GM12872 (cell line): ENCODE measurements around the gene HBEGF.

ENCODE experiments used
- CTCF ChIP-seq: IDR thresholded peaks from 3 replicates; pipeline ENCODE4 v1.5.1; 2011; ENCODE audit warnings: low read depth, mild to moderate bottlenecking, low read length, moderate library complexity; ENCODE audit not compliant: insufficient read depth

The HBEGF gene

GRCh38 chr5:140297283-140297682 lies 49.1 kb downstream of the HBEGF start:
- no peak for TF ChIP-seq CTCF

- TF ChIP-seq CTCF: no peak
Measured at GRCh38 chr5:140296289-140296688, 50.1 kb downstream of the HBEGF start.

DNA sequence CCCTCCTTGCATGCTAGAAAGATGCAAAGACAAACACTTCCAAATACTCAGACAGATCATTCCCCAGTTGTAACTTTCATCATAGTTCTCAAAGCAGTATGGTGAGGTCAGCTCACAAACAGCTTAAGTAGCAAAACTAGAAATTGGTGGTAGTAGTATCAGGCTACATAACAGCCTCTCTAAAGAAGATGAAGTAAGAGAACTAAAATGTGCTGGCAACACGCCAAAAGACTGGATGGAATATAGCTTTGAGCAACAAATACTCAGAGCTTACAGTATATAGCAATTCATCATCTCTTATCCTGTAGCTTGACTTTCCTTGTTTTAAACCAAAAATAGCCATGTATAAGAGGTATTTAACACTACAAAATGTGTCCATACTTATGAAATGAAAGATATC lies 51.0 kb downstream of the HBEGF start:
- TF ChIP-seq CTCF: no peak

GRCh38 chr5:140294753-140295152 lies 51.6 kb downstream of the HBEGF start:
- no peak for TF ChIP-seq CTCF

DNA sequence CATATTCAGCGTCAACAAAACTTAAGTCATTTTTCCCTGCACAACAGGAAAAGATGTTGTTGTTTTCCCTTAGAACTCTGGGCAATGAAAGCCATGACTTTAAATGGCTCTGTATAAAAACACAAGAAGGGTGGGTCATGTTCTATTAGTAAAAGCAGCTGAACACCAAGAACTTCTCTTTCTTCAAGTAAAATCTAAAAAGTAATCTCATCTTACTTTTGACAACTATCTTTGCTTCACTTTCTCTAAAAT lies 52.6 kb downstream of the HBEGF start:
- TF ChIP-seq CTCF: no peak

DNA sequence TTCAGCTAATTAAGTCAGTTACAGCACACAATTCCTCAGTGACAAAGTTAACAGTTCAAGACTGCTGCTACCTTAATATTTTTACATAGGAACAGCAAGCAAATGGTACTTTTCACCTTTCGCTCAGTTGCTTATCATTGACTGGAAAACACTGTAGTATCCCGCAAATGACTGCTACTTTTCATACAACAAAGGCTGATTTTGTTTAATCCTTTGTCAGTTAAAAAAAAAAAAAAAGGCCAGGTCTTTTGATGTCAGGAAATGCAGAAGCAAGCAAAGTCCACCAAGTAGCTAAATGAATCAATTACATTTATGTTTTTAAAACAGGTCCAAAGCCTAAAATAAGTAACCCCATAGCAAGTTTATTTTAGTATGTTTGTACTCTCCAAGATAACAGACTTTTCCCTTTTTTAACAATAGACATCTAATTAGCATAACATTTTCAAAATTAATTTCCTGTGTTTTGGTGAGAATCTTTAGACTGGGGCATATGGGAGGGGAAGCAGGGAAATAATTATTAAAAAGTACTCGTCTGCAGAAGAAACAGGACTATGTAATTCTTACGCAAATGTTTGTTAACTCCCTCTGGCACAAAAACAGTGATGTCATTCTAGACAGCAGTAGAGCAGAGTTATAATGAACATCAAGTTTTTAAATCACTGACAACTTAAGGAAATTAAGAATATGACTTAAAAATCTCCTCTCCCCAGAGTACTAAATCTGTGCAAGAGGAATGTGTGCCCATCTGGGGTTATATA lies 53.1 kb downstream of the HBEGF start:
- TF ChIP-seq CTCF: no peak

- no peak for TF ChIP-seq CTCF
Measured at GRCh38 chr5:140292212-140293036, 54.0 kb downstream of the HBEGF start.
